Measurements from ENCODE around the gene RIPOR2. TPM values are rescaled to one million over a fixed set of nuclear protein-coding genes. Genes with fewer than 3 reads are reported as not detected.

Gene RIPOR2
- total and polyA plus RNA-seq, 10 of the 15 experiments (the other 5 are each of a cell fraction or from before 2014, with no cell fraction given), result 22.2 to 48.2 (median 34.7) TPM

DNA sequence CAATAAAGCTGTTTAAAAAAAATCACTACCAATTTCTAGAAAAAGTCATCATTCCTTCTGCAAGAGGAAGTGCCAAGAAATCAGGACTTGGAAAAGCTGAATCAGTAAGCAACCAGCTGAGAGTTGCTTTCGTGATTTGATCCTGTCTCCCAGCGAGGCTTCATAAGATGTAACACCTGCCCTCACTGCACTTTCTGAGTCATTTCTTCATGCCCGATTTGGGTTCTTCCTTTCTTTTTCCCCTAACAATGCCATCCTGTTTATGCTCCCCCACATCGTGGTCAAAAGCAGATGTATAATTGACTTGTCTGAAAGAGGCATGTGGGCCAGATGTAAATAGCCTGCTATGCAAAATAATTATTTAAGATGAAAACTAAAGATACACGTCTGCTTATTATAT is 52.1 kb downstream of the RIPOR2 start (continued):
- TF ChIP-seq, protein P1, sequence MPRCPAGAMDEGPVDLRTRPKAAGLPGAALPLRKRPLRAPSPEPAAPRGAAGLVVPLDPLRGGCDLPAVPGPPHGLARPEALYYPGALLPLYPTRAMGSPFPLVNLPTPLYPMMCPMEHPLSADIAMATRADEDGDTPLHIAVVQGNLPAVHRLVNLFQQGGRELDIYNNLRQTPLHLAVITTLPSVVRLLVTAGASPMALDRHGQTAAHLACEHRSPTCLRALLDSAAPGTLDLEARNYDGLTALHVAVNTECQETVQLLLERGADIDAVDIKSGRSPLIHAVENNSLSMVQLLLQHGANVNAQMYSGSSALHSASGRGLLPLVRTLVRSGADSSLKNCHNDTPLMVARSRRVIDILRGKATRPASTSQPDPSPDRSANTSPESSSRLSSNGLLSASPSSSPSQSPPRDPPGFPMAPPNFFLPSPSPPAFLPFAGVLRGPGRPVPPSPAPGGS (IDR thresholded peaks at IDR 0.05; ENCODE audit: borderline replicate concordance, insufficient read depth, low read depth, low read length, poor library complexity, severe bottlenecking), result no peak
- TF ChIP-seq MTA3 (IDR thresholded peaks at IDR 0.05; ENCODE audit: borderline replicate concordance, low read length) (peak; percentile 81; the same call in 1 of the 2 replicates), MEF2A (IDR thresholded peaks at IDR 0.05; ENCODE audit: insufficient read depth, low read depth, low read length) (peak; percentile 82), NR2F1 (conservative IDR thresholded peaks at IDR 0.05) (peak; percentile 21; the same call in 1 of the 2 replicates), YBX1 (IDR thresholded peaks at IDR 0.05) (no peak), BMI1 (IDR thresholded peaks at IDR 0.05; ENCODE audit: borderline replicate concordance) (no peak), HCFC1 (IDR thresholded peaks at IDR 0.05; ENCODE audit: low read length) (no peak), RUNX3 (IDR thresholded peaks at IDR 0.05; ENCODE audit: low read length) (peak; percentile 87), SPI1 (IDR thresholded peaks at IDR 0.05; ENCODE audit: borderline replicate concordance, insufficient read depth, low read depth, low read length) (peak; percentile 58), RB1 (IDR thresholded peaks at IDR 0.05; ENCODE audit: borderline replicate concordance) (no peak), TCF12 (IDR thresholded peaks at IDR 0.05; ENCODE audit: low read depth, low read length) (peak; percentile 93)
- TF ChIP-seq, protein P2, sequence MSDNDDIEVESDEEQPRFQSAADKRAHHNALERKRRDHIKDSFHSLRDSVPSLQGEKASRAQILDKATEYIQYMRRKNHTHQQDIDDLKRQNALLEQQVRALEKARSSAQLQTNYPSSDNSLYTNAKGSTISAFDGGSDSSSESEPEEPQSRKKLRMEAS (IDR thresholded peaks at IDR 0.05; ENCODE audit: low read depth, low read length), result no peak
